ENCODE data around the gene MGLL. TPM values are rescaled to one million over a fixed set of nuclear protein-coding genes. Genes with fewer than 3 reads are reported as not detected.

MGLL gene
- total RNA-seq: 100 to 1,000 TPM; 123 to 200 TPM

GRCh38 chr3:127822041-127822681 lies at the start of gene MGLL:
Gene MGLL, minus strand, starts transcription at chr3:127822515. Its CDS starts 197 bp downstream, at chr3:127822318.
- TF ChIP-seq CTCF (IDR thresholded peaks at IDR 0.05): no peak
- peak within 1 kb of the TSS; percentile 93 to 99 for H3K9ac ChIP-seq (ENCODE audit: low read depth in 2 of 2, low read length in 2 of 2)
- H3K4me3 ChIP-seq: peak within 1 kb of the TSS; percentile 70
- DNase-seq: peak; percentile 66
- peaks cover 3% of the 10 kb centered on the region for H3K36me3 ChIP-seq
- peaks cover 14% of the 10 kb centered on the region for H3K4me1 ChIP-seq
- peak within 1 kb of the TSS; percentile 84 for H3K27ac ChIP-seq
- no peaks in the 10 kb centered on the region for H3K27me3 ChIP-seq
- intact Hi-C loops (cut with DNase I): no loop called here
- H3K9me3 ChIP-seq: no peaks in the 10 kb centered on the region

GRCh38 chr3:127870156-127870555 lies 47.8 kb upstream of the MGLL start:
- intact Hi-C loops (cut with DNase I): no loop called here
- TF ChIP-seq CTCF (IDR thresholded peaks at IDR 0.05): no peak
- H3K27ac ChIP-seq: no peak overlapping the region
- no peaks in the 10 kb centered on the region for H3K36me3 ChIP-seq
- H3K4me1 ChIP-seq: no peaks in the 10 kb centered on the region
- no peak for DNase-seq
- no peak overlapping the region for H3K9ac ChIP-seq (ENCODE audit: low read depth in 2 of 2, low read length in 2 of 2)
- H3K9me3 ChIP-seq: no peaks in the 10 kb centered on the region
- H3K27me3 ChIP-seq: no peaks in the 10 kb centered on the region
- H3K4me3 ChIP-seq: no peak overlapping the region

- no peaks in the 10 kb centered on the region for H3K9me3 ChIP-seq
These were observed 45.7 kb upstream of the MGLL start for GRCh38 chr3:127867986-127868385.

GRCh38 chr3:127867412-127867811 lies 45.1 kb upstream of the MGLL start:
- Histone ChIP-seq H3K4me1 (no peaks in the 10 kb centered on the region), H3K36me3 (no peaks in the 10 kb centered on the region), H3K27me3 (no peaks in the 10 kb centered on the region), H3K9ac (ENCODE audit: low read depth in 2 of 2, low read length in 2 of 2) (no peak overlapping the region), H3K27ac (no peak overlapping the region), H3K4me3 (no peak overlapping the region), H3K9me3 (no peaks in the 10 kb centered on the region)
- DNase-seq: no peak
- no peak for TF ChIP-seq CTCF (IDR thresholded peaks at IDR 0.05)
- intact Hi-C loops (cut with DNase I): no loop called here

More at GRCh38 chr3:127867986-127868385, 45.7 kb upstream of the MGLL start:
- Histone ChIP-seq H3K9ac (ENCODE audit: low read depth in 2 of 2, low read length in 2 of 2) (no peak overlapping the region), H3K36me3 (no peaks in the 10 kb centered on the region), H3K4me1 (no peaks in the 10 kb centered on the region), H3K27me3 (no peaks in the 10 kb centered on the region), H3K27ac (no peak overlapping the region), H3K4me3 (no peak overlapping the region)
- no peak for DNase-seq
- intact Hi-C loops (cut with DNase I): no loop called here
- TF ChIP-seq CTCF (IDR thresholded peaks at IDR 0.05): no peak

- Histone ChIP-seq H3K9ac (ENCODE audit: low read depth in 2 of 2, low read length in 2 of 2) (no peak overlapping the region), H3K27me3 (no peaks in the 10 kb centered on the region), H3K9me3 (no peaks in the 10 kb centered on the region), H3K4me3 (no peak overlapping the region), H3K36me3 (no peaks in the 10 kb centered on the region), H3K27ac (no peak overlapping the region), H3K4me1 (no peaks in the 10 kb centered on the region)
- intact Hi-C loops (cut with DNase I): no loop called here
- DNase-seq: no peak
- TF ChIP-seq CTCF (IDR thresholded peaks at IDR 0.05): no peak
These were observed 43.6 kb upstream of the MGLL start for GRCh38 chr3:127865941-127866340.
